Progenitor cell of endocrine pancreas (in vitro differentiated cells): ENCODE measurements around the gene CCNB2. TPM values are rescaled to one million over a fixed set of nuclear protein-coding genes. Genes with fewer than 3 reads are reported as not detected.

ENCODE experiments used
- DNase-seq: peaks from one replicate; pipeline ENCODE4 v3.0.0; 2021; ENCODE audit warnings: low spot score; ENCODE audit not compliant: unreplicated experiment
- H3K27ac Mint-ChIP-seq: 2 replicates; pipeline ENCODE4 v1.8.0; 2021; ENCODE audit warnings: mild to moderate bottlenecking, moderate library complexity, mixed read lengths
- H3K27me3 Mint-ChIP-seq: 2 replicates; pipeline ENCODE4 v1.8.0; 2021; ENCODE audit warnings: mixed read lengths
- H3K36me3 Mint-ChIP-seq: 2 replicates; pipeline ENCODE4 v1.8.0; 2022; ENCODE audit warnings: mixed read lengths; ENCODE audit not compliant: insufficient read depth
- H3K4me1 Mint-ChIP-seq: 2 replicates; pipeline ENCODE4 v1.8.0; 2021; ENCODE audit warnings: low read depth, mixed read lengths
- H3K4me3 Mint-ChIP-seq: 2 replicates; pipeline ENCODE4 v1.8.0; 2021; ENCODE audit warnings: low read depth, mild to moderate bottlenecking, moderate library complexity, mixed read lengths
- H3K9me3 Mint-ChIP-seq: 2 replicates; pipeline ENCODE4 v1.8.0; 2021; ENCODE audit warnings: low read depth, mixed read lengths
- total RNA-seq: library from RNA; stranded (reverse); gene quantifications from 2 replicates; pipeline ENCODE4 v1.2.1, GENCODE V29; 2021
- TF ChIP-seq, protein P1 (sequence below): fragments of 200-600 bp; sonication (generic); IDR thresholded peaks from one replicate; pipeline ENCODE4 v1.5.0; 2021; ENCODE audit warnings: antibody characterized with exemption, mild to moderate bottlenecking; ENCODE audit not compliant: unreplicated experiment

The CCNB2 gene
- total RNA-seq, 1 donor from 2014 or later, result 40.9 TPM

DNA sequence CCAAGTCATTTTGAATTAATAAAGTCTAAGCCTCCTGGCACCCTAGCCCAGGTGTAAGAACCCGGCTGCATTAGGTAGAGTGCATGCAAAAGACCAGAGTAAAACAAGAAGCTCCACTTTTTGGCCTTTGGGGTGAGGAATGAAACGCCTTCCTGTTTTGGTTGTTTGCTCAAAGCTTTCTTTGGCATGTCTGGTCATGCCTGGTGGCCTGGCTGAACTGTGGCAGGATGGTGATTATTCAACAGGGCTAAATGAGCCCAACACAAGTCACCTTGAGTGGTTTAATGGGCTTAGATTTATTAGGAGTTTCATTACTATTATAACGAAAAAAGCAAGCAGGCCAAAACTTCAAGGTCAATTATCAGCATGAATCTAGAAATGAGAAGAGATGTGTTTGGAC, 60.8 kb downstream of the CCNB2 start:
- TF ChIP-seq, protein P1, sequence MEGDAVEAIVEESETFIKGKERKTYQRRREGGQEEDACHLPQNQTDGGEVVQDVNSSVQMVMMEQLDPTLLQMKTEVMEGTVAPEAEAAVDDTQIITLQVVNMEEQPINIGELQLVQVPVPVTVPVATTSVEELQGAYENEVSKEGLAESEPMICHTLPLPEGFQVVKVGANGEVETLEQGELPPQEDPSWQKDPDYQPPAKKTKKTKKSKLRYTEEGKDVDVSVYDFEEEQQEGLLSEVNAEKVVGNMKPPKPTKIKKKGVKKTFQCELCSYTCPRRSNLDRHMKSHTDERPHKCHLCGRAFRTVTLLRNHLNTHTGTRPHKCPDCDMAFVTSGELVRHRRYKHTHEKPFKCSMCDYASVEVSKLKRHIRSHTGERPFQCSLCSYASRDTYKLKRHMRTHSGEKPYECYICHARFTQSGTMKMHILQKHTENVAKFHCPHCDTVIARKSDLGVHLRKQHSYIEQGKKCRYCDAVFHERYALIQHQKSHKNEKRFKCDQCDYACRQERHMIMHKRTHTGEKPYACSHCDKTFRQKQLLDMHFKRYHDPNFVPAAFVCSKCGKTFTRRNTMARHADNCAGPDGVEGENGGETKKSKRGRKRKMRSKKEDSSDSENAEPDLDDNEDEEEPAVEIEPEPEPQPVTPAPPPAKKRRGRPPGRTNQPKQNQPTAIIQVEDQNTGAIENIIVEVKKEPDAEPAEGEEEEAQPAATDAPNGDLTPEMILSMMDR, result no peak
- H3K4me1 Mint-ChIP-seq, result peaks cover 4% of the 10 kb centered on the region

GRCh38 chr15:59166166-59166565, 61.2 kb downstream of the CCNB2 start:
- TF ChIP-seq, protein P1, result no peak
- H3K4me1 Mint-ChIP-seq, result peaks cover 4% of the 10 kb centered on the region
- H3K27me3 Mint-ChIP-seq, result no peaks in the 10 kb centered on the region
- no peaks in the 10 kb centered on the region for H3K9me3 Mint-ChIP-seq
- no peak for DNase-seq
- H3K36me3 Mint-ChIP-seq, result peaks cover 10% of the 10 kb centered on the region
- no peak overlapping the region for H3K4me3 Mint-ChIP-seq
- no peak overlapping the region for H3K27ac Mint-ChIP-seq

More for the DNA sequence above, 60.8 kb downstream of the CCNB2 start:
- H3K36me3 Mint-ChIP-seq, result peaks cover 10% of the 10 kb centered on the region
- no peaks in the 10 kb centered on the region for H3K9me3 Mint-ChIP-seq
- H3K27ac Mint-ChIP-seq, result no peak overlapping the region
- no peak for DNase-seq
- no peaks in the 10 kb centered on the region for H3K27me3 Mint-ChIP-seq
- H3K4me3 Mint-ChIP-seq, result no peak overlapping the region

DNA sequence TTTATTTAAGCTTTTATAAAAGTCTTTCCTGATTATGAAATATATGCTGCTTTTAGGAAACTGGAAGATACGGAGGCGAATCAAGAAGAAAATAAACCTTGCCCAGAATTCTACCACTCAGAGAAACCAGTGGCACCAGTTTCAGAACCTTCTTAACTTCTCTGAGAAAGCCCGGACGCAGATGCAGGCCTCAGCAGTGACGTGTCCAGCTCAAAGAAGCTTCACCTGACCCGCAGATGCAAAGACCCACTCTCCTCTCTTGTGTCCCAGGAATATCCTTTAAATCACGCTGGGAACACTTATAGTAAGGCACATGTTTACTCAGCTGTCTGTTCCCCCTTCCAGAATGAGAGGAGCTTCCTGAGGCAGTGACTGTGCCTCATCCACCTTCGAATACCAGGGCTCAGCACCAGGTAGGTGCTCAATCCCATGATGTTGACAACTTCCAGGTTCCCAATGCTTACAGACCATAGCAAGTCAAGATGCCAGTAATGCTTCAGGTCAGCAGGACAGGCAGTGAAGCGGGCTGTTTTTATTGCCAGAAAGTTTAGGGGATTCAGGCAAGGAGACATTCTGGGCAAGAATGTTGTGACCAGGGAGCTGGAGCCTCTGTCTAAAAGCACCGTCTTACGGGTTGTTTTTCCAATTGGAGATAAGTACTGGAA, 61.8 kb downstream of the CCNB2 start:
- TF ChIP-seq, protein P1, result no peak
- no peaks in the 10 kb centered on the region for H3K27me3 Mint-ChIP-seq
- peaks cover 10% of the 10 kb centered on the region for H3K36me3 Mint-ChIP-seq
- no peak overlapping the region for H3K27ac Mint-ChIP-seq
- H3K9me3 Mint-ChIP-seq, result no peaks in the 10 kb centered on the region
- no peak overlapping the region for H3K4me3 Mint-ChIP-seq
- H3K4me1 Mint-ChIP-seq, result peaks cover 4% of the 10 kb centered on the region
- no peak for DNase-seq

DNA sequence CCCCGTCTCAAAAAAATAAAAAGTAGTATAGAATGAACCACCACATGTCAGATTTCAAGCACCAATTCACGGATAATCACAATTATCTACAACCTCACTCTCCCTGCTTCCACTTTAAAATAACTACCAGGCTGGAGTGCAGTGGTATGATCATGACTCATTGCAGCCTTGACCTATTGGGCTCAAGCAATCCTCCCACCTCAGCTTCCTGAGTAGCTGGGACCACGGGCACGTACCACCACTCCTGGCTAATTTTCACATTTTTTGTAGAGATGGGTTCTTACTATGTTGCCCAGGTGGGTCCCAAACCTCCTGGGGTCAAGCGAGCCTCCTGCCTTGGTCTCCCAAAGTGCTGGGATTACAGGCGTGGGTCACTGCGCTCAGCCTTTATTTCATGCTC, 63.6 kb downstream of the CCNB2 start:
- no peaks in the 10 kb centered on the region for H3K27me3 Mint-ChIP-seq
- TF ChIP-seq, protein P1, result no peak
- no peak overlapping the region for H3K4me3 Mint-ChIP-seq
- no peak for DNase-seq
- H3K36me3 Mint-ChIP-seq, result peaks cover 12% of the 10 kb centered on the region
- H3K4me1 Mint-ChIP-seq, result peaks cover 4% of the 10 kb centered on the region
- H3K9me3 Mint-ChIP-seq, result peaks cover under 1% of the 10 kb centered on the region
- no peak overlapping the region for H3K27ac Mint-ChIP-seq

- no peak overlapping the region for H3K4me3 Mint-ChIP-seq
- H3K27me3 Mint-ChIP-seq, result no peaks in the 10 kb centered on the region
- peaks cover 3% of the 10 kb centered on the region for H3K9me3 Mint-ChIP-seq
- TF ChIP-seq, protein P1, result no peak
- peaks cover 16% of the 10 kb centered on the region for H3K36me3 Mint-ChIP-seq
- H3K27ac Mint-ChIP-seq, result no peak overlapping the region
- DNase-seq, result no peak
- H3K4me1 Mint-ChIP-seq, result peaks cover 4% of the 10 kb centered on the region
Observed at GRCh38 chr15:59169251-59169708, 64.3 kb downstream of the CCNB2 start.
